ENCODE data around the gene KHDC4. TPM values are rescaled to one million over a fixed set of nuclear protein-coding genes. Genes with fewer than 3 reads are reported as not detected.

KHDC4 gene
- total and polyA plus RNA-seq, 10 of the 15 experiments (the other 5 are each of a cell fraction or from before 2014, with no cell fraction given), result 11.7 to 109 (median 41.9) TPM

DNA sequence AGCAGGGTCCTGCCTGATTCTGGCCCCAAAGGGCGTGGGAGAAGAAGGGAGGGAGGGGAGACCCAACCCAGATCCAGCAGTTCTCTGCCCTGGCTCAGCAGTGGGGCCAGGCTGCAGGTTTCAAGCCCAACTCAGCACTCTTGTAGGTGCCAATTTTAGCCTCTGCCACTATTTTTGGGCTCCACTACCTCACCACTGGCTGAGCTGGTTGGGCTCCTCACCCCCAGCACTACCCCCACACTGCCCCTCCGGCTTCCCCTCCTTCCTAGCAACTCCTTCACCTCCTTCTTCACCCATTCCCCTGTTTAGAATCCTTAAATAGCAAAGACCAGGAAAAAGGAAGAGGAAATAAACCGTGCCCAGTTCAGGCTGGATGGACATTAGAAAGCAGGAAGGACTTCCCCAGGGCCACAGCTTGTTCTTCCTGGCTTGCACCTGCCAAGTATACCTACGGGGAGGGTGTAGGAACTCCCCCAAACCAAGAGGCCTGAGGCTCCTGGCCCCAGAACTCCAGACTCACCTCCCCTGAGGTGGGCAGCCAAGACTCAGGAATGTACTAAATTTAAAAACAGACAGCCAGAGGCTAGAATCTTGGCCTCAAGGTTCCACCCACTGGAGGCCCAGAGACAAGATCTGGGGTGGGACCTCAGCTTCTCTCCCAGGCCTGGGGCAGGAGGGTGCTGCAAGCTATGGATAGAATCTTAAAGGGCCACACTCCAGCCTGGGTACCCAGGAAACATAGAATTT, 45.6 kb upstream of the KHDC4 start (continued):
- TF ChIP-seq, protein P1, sequence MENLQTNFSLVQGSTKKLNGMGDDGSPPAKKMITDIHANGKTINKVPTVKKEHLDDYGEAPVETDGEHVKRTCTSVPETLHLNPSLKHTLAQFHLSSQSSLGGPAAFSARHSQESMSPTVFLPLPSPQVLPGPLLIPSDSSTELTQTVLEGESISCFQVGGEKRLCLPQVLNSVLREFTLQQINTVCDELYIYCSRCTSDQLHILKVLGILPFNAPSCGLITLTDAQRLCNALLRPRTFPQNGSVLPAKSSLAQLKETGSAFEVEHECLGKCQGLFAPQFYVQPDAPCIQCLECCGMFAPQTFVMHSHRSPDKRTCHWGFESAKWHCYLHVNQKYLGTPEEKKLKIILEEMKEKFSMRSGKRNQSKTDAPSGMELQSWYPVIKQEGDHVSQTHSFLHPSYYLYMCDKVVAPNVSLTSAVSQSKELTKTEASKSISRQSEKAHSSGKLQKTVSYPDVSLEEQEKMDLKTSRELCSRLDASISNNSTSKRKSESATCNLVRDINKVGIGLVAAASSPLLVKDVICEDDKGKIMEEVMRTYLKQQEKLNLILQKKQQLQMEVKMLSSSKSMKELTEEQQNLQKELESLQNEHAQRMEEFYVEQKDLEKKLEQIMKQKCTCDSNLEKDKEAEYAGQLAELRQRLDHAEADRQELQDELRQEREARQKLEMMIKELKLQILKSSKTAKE (IDR thresholded peaks at IDR 0.05; ENCODE audit: low read depth, poor library complexity, severe bottlenecking), result no peak
- TF ChIP-seq MYB (IDR thresholded peaks at IDR 0.05; ENCODE audit: borderline replicate concordance, low read depth, low read length) (no peak), FOXM1 (IDR thresholded peaks at IDR 0.05; ENCODE audit: low read depth, low read length) (no peak), RAD21 (IDR thresholded peaks at IDR 0.05; ENCODE audit: insufficient read depth, low read depth, low read length) (no peak), SMAD5 (IDR thresholded peaks at IDR 0.05; ENCODE audit: low read depth) (peak; percentile 41; the same call in 1 of the 2 replicates), SMC3 (IDR thresholded peaks at IDR 0.05; ENCODE audit: borderline replicate concordance, low read length) (no peak), MEF2B (IDR thresholded peaks at IDR 0.05; ENCODE audit: partially characterized antibody, poor library complexity, severe bottlenecking) (peak; percentile 79), ZNF274 (IDR thresholded peaks at IDR 0.05; ENCODE audit: insufficient read depth, insufficient read length) (no peak)
- TF ChIP-seq, protein P2, sequence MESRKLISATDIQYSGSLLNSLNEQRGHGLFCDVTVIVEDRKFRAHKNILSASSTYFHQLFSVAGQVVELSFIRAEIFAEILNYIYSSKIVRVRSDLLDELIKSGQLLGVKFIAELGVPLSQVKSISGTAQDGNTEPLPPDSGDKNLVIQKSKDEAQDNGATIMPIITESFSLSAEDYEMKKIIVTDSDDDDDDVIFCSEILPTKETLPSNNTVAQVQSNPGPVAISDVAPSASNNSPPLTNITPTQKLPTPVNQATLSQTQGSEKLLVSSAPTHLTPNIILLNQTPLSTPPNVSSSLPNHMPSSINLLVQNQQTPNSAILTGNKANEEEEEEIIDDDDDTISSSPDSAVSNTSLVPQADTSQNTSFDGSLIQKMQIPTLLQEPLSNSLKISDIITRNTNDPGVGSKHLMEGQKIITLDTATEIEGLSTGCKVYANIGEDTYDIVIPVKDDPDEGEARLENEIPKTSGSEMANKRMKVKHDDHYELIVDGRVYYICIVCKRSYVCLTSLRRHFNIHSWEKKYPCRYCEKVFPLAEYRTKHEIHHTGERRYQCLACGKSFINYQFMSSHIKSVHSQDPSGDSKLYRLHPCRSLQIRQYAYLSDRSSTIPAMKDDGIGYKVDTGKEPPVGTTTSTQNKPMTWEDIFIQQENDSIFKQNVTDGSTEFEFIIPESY (IDR thresholded peaks at IDR 0.05), result no peak
- TF ChIP-seq, protein P3, sequence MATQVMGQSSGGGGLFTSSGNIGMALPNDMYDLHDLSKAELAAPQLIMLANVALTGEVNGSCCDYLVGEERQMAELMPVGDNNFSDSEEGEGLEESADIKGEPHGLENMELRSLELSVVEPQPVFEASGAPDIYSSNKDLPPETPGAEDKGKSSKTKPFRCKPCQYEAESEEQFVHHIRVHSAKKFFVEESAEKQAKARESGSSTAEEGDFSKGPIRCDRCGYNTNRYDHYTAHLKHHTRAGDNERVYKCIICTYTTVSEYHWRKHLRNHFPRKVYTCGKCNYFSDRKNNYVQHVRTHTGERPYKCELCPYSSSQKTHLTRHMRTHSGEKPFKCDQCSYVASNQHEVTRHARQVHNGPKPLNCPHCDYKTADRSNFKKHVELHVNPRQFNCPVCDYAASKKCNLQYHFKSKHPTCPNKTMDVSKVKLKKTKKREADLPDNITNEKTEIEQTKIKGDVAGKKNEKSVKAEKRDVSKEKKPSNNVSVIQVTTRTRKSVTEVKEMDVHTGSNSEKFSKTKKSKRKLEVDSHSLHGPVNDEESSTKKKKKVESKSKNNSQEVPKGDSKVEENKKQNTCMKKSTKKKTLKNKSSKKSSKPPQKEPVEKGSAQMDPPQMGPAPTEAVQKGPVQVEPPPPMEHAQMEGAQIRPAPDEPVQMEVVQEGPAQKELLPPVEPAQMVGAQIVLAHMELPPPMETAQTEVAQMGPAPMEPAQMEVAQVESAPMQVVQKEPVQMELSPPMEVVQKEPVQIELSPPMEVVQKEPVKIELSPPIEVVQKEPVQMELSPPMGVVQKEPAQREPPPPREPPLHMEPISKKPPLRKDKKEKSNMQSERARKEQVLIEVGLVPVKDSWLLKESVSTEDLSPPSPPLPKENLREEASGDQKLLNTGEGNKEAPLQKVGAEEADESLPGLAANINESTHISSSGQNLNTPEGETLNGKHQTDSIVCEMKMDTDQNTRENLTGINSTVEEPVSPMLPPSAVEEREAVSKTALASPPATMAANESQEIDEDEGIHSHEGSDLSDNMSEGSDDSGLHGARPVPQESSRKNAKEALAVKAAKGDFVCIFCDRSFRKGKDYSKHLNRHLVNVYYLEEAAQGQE (IDR thresholded peaks at IDR 0.05; ENCODE audit: low read depth, low read length), result no peak
- TF ChIP-seq, protein P4, sequence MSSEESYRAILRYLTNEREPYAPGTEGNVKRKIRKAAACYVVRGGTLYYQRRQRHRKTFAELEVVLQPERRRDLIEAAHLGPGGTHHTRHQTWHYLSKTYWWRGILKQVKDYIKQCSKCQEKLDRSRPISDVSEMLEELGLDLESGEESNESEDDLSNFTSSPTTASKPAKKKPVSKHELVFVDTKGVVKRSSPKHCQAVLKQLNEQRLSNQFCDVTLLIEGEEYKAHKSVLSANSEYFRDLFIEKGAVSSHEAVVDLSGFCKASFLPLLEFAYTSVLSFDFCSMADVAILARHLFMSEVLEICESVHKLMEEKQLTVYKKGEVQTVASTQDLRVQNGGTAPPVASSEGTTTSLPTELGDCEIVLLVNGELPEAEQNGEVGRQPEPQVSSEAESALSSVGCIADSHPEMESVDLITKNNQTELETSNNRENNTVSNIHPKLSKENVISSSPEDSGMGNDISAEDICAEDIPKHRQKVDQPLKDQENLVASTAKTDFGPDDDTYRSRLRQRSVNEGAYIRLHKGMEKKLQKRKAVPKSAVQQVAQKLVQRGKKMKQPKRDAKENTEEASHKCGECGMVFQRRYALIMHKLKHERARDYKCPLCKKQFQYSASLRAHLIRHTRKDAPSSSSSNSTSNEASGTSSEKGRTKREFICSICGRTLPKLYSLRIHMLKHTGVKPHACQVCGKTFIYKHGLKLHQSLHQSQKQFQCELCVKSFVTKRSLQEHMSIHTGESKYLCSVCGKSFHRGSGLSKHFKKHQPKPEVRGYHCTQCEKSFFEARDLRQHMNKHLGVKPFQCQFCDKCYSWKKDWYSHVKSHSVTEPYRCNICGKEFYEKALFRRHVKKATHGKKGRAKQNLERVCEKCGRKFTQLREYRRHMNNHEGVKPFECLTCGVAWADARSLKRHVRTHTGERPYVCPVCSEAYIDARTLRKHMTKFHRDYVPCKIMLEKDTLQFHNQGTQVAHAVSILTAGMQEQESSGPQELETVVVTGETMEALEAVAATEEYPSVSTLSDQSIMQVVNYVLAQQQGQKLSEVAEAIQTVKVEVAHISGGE (CRISPR knock-in tag; IDR thresholded peaks at IDR 0.05), result no peak
- TF ChIP-seq, protein P5, sequence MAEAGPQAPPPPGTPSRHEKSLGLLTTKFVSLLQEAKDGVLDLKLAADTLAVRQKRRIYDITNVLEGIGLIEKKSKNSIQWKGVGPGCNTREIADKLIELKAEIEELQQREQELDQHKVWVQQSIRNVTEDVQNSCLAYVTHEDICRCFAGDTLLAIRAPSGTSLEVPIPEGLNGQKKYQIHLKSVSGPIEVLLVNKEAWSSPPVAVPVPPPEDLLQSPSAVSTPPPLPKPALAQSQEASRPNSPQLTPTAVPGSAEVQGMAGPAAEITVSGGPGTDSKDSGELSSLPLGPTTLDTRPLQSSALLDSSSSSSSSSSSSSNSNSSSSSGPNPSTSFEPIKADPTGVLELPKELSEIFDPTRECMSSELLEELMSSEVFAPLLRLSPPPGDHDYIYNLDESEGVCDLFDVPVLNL (IDR thresholded peaks at IDR 0.05; ENCODE audit: low read depth, low read length), result no peak
